HEK293T (cell line): ENCODE measurements around the gene PRCD.

Experiments
- ARNT ChIP-seq: fragments of 450-650 bp; IDR thresholded peaks from 2 replicates; pipeline ENCODE4 v1.6.1; 2017; ENCODE audit warnings: mild to moderate bottlenecking
- BHLHE40 ChIP-seq: fragments of 450-650 bp; IDR thresholded peaks from 2 replicates; pipeline ENCODE4 v1.6.1; 2016; ENCODE audit warnings: mild to moderate bottlenecking, moderate library complexity, borderline replicate concordance
- ELF4 ChIP-seq: fragments of 450-650 bp; IDR thresholded peaks from 2 replicates; pipeline ENCODE4 v1.6.1; 2017; ENCODE audit warnings: antibody characterized with exemption
- FOXA1 ChIP-seq: fragments of 450-650 bp; IDR thresholded peaks from 2 replicates; pipeline ENCODE4 v1.6.1; 2016; ENCODE audit warnings: mild to moderate bottlenecking
- FOXK2 ChIP-seq: fragments of 450-650 bp; IDR thresholded peaks from 2 replicates; pipeline ENCODE4 v1.6.1; 2016; ENCODE audit warnings: mild to moderate bottlenecking
- FOXM1 ChIP-seq: fragments of 450-650 bp; IDR thresholded peaks from 2 replicates; pipeline ENCODE4 v1.6.1; 2017; ENCODE audit warnings: mild to moderate bottlenecking, borderline replicate concordance
- HDGF ChIP-seq: fragments of 450-650 bp; IDR thresholded peaks from 2 replicates; pipeline ENCODE4 v1.6.1; 2017; ENCODE audit warnings: antibody characterized with exemption, borderline replicate concordance
- LEF1 ChIP-seq: fragments of 450-650 bp; IDR thresholded peaks from 2 replicates; pipeline ENCODE4 v1.6.1; 2017; ENCODE audit warnings: mild to moderate bottlenecking, borderline replicate concordance
- NFRKB ChIP-seq: fragments of 450-650 bp; IDR thresholded peaks from 2 replicates; pipeline ENCODE4 v1.6.1; 2016; ENCODE audit warnings: mild to moderate bottlenecking, moderate library complexity
- SP1 ChIP-seq: fragments of 450-650 bp; IDR thresholded peaks from 2 replicates; pipeline ENCODE4 v1.6.1; 2017
- ZNF384 ChIP-seq: fragments of 450-650 bp; IDR thresholded peaks from 2 replicates; pipeline ENCODE4 v1.6.1; 2016
- TF ChIP-seq, protein P1 (sequence below): fragments of 450-650 bp; IDR thresholded peaks from 2 replicates; pipeline ENCODE4 v1.6.1; 2016

DNA sequence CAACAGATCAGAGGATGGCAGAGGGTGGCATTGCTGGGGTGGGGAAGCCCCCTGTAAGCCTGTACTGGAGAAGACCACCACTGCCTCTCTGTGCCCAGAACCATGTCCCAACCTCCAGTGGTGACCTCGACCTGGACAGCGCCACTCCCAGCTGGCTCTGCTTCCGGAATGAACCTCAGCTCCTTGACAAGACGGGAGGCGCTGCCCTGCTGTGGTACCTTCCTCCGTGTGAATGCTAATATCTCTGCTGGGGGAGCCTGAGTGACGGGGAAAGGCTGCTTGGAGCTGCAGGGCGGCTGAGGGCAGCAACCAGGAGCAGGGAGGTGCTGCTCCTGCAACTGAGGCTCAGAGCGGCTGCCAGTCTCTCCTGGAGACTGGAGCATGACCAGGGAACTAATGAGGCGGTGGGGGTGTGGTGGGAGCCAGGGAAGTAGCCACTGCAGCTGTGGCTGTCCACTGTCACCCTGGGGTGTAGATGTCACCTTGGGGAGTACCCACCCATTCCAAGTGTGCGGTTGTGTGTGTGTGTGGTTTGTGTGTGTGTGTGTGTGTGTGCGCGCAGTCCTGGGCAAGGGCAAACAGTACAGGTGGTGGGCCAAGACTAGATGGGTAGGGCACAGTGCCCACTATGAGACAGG, 6.2 kb downstream of the PRCD start:
- TF ChIP-seq LEF1 (no peak), ELF4 (no peak), SP1 (no peak), FOXA1 (no peak), ARNT (no peak), FOXK2 (no peak), FOXM1 (no peak), NFRKB (no peak), BHLHE40 (no peak), ZNF384 (no peak), HDGF (no peak)
- TF ChIP-seq, protein P1, sequence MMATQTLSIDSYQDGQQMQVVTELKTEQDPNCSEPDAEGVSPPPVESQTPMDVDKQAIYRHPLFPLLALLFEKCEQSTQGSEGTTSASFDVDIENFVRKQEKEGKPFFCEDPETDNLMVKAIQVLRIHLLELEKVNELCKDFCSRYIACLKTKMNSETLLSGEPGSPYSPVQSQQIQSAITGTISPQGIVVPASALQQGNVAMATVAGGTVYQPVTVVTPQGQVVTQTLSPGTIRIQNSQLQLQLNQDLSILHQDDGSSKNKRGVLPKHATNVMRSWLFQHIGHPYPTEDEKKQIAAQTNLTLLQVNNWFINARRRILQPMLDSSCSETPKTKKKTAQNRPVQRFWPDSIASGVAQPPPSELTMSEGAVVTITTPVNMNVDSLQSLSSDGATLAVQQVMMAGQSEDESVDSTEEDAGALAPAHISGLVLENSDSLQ: no peak
